Fibroblast of lung (primary cell): ENCODE measurements around the gene CAMK2G.

Experiments used
- EZH2 ChIP-seq: IDR thresholded peaks from 2 replicates; pipeline ENCODE4 v1.5.1; 2012; ENCODE audit warnings: low read length, control low read depth, mild to moderate bottlenecking; ENCODE audit errors: missing control alignments
- TF ChIP-seq, protein P1 (sequence below), 2 donors: IDR thresholded peaks in 1 of 2; conservative IDR thresholded peaks in 1 of 2; 1 replicate in 1 of 2; 2 replicates in 1 of 2; pipeline ENCODE4 v1.5.1; 2011 to 2012; ENCODE audit warnings: low read length in 2 of 2, control low read depth in 1 of 2, inconsistent platforms in 1 of 2, low read depth in 1 of 2, mild to moderate bottlenecking in 1 of 2

DNA sequence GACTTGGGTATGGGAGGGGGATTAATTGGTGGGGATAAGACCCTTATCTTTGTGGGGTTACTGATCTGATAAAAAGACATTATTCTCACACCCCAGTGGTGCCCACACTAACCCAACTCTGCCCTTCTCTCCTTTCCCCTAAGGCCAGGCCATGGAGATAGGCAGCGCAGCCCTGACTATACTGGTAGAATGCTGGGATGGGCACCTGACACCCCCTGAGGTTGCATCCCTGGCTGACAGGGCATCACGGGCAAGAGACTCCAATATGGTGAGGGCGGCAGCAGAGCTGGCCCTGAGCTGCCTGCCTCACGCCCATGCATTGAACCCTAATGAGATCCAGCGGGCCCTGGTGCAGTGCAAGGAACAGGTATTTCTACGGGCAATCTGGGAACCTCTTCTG lies 76.3 kb downstream of the CAMK2G start:
- TF ChIP-seq EZH2, result no peak
- TF ChIP-seq, protein P1, sequence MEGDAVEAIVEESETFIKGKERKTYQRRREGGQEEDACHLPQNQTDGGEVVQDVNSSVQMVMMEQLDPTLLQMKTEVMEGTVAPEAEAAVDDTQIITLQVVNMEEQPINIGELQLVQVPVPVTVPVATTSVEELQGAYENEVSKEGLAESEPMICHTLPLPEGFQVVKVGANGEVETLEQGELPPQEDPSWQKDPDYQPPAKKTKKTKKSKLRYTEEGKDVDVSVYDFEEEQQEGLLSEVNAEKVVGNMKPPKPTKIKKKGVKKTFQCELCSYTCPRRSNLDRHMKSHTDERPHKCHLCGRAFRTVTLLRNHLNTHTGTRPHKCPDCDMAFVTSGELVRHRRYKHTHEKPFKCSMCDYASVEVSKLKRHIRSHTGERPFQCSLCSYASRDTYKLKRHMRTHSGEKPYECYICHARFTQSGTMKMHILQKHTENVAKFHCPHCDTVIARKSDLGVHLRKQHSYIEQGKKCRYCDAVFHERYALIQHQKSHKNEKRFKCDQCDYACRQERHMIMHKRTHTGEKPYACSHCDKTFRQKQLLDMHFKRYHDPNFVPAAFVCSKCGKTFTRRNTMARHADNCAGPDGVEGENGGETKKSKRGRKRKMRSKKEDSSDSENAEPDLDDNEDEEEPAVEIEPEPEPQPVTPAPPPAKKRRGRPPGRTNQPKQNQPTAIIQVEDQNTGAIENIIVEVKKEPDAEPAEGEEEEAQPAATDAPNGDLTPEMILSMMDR (conservative IDR thresholded peaks at IDR 0.05 in 1 of 2, IDR thresholded peaks at IDR 0.05 in 1 of 2; ENCODE audit: low read depth in 1 of 2, low read length in 2 of 2), result no peak
